RWPE1 (cell line): ENCODE measurements around the gene CDH12.
A peak's percentile ranks its signal among the peaks of the same experiment; 100 is the strongest.
"Not testable (repeated sequence)": the region's sequence is repeated elsewhere in the genome, so short reads cannot be mapped to it uniquely, and the experiment has no call there.

Experiments used
- CTCF ChIA-PET: fragments of 350-600 bp; sonication (Branson Sonifier 250); formaldehyde crosslinking; extraction: SDS; loops from one replicate; lab custom pipeline; 2021; lab: Yijun Ruan, JAX
- POLR2A ChIA-PET: fragments of 400-600 bp; formaldehyde crosslinking; extraction: SDS; loops from one replicate; lab custom pipeline; 2020; ENCODE audit warnings: antibody characterized with exemption; ENCODE audit not compliant: low non-redundant PET; lab: Yijun Ruan, JAX
- DNase-seq: peaks from one replicate; pipeline ENCODE4 v3.0.0; 2012; ENCODE audit warnings: low spot score
- H3K27ac ChIP-seq: fragments of 450-650 bp; 2 replicates; pipeline ENCODE4 v1.5.1; 2017
- CTCF ChIP-seq: fragments of 450-650 bp; conservative IDR thresholded peaks from 2 replicates; pipeline ENCODE4 v1.5.1; 2017; ENCODE audit warnings: low read depth, mild to moderate bottlenecking

CDH12 gene

GRCh38 chr5:22889720-22890119 lies 36.6 kb upstream of the CDH12 start:
- TF ChIP-seq CTCF, result peak; percentile 64
- CTCF ChIA-PET, result no interaction called here
- POLR2A ChIA-PET, result no interaction called here
- DNase-seq, result peak; percentile 18
- H3K27ac ChIP-seq, result no peak overlapping the region

- ChIA-PET CTCF (interaction anchor here (0.6 to 0.7 kb wide), 3 partner anchors 106 to 1738 kb away, joined by 3 read pairs; no protein-coding TSS in a partner anchor), POLR2A (no interaction called here)
- TF ChIP-seq CTCF, result no peak
- H3K27ac ChIP-seq, result no peak overlapping the region
- no peak for DNase-seq
Measured at GRCh38 chr5:22887566-22887965, 34.4 kb upstream of the CDH12 start.

GRCh38 chr5:22858911-22859310 lies 5.8 kb upstream of the CDH12 start:
- POLR2A ChIA-PET, DNase-seq, H3K27ac ChIP-seq, CTCF ChIA-PET: not testable (repeated sequence)

- POLR2A ChIA-PET, result no interaction called here
- DNase-seq, result no peak
- H3K27ac ChIP-seq, result no peak overlapping the region
- TF ChIP-seq CTCF, result no peak
- CTCF ChIA-PET, result interaction anchor here (0.6 kb wide), 1 partner anchor 815 kb away, joined by 5 read pairs; no protein-coding TSS in a partner anchor
Measured at GRCh38 chr5:22855824-22856223, 2.7 kb upstream of the CDH12 start.

GRCh38 chr5:22850981-22851380 lies 2.2 kb downstream of the CDH12 start:
- TF ChIP-seq CTCF, result no peak
- ChIA-PET POLR2A (no interaction called here), CTCF (no interaction called here)
- no peak overlapping the region for H3K27ac ChIP-seq
- no peak for DNase-seq

GRCh38 chr5:22846693-22847092 lies 6.5 kb downstream of the CDH12 start:
- no peak for DNase-seq
- CTCF ChIA-PET, result no interaction called here
- POLR2A ChIA-PET, result no interaction called here
- no peak for TF ChIP-seq CTCF
- no peak overlapping the region for H3K27ac ChIP-seq

- ChIA-PET CTCF (interaction anchor here (0.7 kb wide), 1 partner anchor 1033 kb away, joined by 3 read pairs; no protein-coding TSS in a partner anchor), POLR2A (no interaction called here)
- no peak for DNase-seq
- TF ChIP-seq CTCF, result no peak
- no peak overlapping the region for H3K27ac ChIP-seq
Measured at GRCh38 chr5:22844636-22845035, 8.5 kb downstream of the CDH12 start.
